ENCODE data around the gene CCDC91.

DNA sequence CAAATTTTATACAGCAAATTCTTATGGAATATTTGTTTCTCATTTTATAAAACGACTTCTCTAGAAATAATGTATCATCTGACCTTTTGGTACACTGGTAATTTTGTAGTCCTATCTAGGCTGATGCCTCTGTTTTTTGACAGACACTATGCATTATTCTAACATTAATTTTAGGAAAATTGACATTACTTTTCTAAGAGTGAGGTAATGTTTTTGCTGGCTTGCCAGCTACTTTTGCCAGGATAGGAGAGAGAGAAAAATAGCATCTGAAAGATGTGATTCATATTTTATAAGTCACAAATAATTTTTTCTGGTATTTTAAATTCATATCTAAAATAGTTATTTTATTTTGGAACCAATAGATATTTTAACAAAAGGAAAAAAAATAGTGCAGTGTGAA is 153.5 kb downstream of the CCDC91 start:
- TF ChIP-seq SPI1 (IDR thresholded peaks at IDR 0.05; ENCODE audit: low read depth, low read length): no peak
- no peak for TF ChIP-seq POLR2AphosphoS5 (IDR thresholded peaks at IDR 0.05; ENCODE audit: low read depth, low read length)
